GM12874 (cell line): ENCODE measurements around the gene ENOX2.

Source experiments
- TF ChIP-seq, protein P1 (sequence below): IDR thresholded peaks from 2 replicates; pipeline ENCODE4 v1.5.1; 2011; ENCODE audit warnings: low read depth, mild to moderate bottlenecking, control low read depth, low read length, moderate library complexity; ENCODE audit not compliant: insufficient read depth

ENOX2 gene

DNA sequence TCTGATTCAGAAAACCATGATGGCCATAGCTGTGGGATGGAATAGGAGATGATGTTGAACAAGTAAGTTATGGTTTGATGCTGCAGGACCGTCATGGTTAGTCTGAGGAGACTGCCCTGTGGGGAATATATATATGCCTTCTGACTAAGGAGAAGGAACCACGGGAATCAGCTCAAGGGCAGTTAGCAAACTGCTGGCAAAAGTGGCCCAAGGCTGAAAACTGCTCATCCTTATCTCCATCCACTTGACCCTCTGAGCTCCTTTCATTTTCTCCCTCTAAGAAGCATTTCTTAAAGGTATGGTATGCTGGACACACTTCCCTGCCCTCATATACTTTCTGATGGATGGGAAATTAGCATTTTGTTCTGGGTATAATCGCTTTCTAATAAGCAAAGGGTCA, 161.9 kb downstream of the ENOX2 start:
- TF ChIP-seq, protein P1, sequence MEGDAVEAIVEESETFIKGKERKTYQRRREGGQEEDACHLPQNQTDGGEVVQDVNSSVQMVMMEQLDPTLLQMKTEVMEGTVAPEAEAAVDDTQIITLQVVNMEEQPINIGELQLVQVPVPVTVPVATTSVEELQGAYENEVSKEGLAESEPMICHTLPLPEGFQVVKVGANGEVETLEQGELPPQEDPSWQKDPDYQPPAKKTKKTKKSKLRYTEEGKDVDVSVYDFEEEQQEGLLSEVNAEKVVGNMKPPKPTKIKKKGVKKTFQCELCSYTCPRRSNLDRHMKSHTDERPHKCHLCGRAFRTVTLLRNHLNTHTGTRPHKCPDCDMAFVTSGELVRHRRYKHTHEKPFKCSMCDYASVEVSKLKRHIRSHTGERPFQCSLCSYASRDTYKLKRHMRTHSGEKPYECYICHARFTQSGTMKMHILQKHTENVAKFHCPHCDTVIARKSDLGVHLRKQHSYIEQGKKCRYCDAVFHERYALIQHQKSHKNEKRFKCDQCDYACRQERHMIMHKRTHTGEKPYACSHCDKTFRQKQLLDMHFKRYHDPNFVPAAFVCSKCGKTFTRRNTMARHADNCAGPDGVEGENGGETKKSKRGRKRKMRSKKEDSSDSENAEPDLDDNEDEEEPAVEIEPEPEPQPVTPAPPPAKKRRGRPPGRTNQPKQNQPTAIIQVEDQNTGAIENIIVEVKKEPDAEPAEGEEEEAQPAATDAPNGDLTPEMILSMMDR = no peak

DNA sequence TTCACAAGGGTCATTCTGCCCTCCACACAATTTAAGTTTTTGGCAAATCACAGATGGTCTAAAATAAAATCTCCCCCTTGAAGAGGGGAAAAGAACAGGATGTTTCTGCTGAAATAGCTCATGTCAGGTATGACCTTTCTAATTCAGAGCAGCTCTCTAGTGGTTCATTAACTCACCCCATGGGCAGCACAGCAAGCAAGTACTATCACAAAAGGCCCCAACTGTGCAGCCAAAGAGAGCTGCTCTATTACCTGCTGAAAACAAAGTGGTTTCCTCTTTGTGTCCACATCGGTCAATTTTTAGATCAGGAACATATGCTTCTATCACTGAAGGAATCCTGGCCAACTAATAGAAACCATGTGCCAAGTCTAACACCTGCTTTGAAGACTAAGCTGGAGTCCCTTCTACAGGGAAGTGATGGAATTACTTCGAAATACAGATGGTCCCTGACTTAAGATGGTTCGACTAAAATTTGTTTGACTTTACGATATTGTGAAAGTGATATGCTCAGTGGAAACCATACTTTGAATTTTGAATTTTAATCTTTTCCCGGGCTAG, 164.3 kb downstream of the ENOX2 start:
- TF ChIP-seq, protein P1 = no peak

DNA sequence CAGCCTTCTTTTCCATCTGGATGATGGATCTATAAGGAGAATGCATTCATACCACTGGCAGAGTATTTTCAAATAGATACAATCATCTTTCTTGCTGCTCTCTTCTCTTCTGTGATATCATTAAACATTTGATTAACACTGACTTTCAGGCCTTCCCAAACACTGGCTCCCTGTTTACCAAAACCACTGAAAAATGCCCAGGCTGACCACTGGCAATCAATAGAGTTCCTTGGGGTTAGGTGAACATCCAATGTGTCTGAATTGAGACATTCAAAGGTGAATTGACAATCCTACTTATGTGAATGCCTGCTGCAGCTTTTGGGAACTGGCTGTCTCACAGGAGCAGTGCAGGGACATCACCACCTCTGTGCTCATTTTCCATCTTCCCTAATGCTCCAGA, 168.3 kb downstream of the ENOX2 start:
- TF ChIP-seq, protein P1 = no peak

DNA sequence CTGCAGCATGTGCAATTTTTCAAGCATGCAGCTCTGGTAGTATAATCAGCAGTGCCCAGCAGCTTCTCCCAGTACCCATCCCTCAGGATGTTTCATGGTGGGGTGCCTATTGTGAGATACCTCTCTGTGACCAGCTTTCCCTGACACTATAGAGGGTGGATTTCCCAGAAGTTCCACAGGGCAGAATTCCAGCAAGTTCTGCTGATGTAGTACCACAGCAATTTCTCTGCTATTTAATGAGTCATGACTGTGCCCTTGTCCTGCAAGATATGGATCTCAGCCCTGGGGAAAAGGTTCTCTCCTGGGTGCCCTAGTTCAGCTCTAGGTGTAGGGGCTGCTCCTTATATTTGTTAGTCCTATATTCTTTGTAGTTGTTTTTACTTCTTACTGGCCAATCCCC, 174.8 kb downstream of the ENOX2 start:
- TF ChIP-seq, protein P1 = no peak

DNA sequence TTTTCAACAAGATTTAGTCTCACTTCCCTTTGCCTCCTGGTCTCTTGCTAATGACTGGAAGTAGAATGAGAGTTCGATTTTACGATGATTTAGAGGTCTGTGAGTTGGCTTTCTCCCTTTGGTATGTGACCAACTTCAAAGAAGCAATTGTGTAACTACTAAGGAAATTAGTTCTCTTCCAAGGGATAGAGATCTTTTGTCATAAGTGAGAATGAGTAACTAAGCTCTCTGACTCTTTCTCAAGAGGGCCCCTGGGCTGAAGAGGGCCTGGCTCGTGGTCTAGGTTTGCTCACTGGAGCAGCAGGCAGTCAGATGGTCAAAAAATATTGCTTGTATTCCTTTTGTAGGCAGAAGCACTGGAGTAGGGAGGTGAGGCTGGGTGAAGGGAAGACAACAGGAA, 176.3 kb downstream of the ENOX2 start:
- TF ChIP-seq, protein P1 = no peak

DNA sequence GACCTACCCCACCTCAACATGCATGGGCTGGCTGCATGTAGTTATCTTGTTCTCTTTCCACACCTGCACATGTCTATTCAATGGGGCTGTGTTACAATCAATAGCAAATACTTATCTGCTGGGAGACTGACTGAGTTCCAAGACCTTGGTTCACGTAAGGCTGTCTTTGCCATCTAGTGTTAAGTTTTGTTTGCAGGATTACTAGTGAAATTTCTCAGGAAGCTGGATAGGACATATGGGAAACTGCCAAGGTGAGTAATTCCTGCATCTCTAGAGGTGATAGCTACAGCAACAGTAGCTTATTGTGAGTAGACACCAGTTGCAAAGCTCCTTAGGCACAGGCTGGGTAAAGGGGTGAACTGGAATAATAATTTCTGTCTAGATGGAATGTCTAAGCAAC, 177.5 kb downstream of the ENOX2 start:
- TF ChIP-seq, protein P1 = no peak

DNA sequence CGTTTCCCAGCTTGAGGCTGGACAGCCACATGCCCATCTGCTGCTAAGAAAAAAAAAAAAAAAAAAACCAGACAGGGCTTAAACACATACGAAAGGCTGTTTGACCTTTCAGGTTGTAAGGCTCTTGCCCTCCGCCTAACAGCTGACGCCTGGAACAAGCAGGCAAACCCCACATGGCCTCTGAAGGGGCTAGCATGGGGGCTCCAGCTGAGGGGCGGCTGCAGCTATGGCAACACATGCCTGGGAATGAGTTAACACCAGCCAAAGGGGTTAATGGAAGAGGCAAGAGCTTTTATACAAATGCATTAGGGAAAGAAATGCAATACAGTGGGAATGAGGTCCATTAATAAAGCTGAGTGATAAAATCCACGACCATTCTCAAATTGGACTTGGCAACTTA, 183.6 kb downstream of the ENOX2 start:
- TF ChIP-seq, protein P1 = no peak

DNA sequence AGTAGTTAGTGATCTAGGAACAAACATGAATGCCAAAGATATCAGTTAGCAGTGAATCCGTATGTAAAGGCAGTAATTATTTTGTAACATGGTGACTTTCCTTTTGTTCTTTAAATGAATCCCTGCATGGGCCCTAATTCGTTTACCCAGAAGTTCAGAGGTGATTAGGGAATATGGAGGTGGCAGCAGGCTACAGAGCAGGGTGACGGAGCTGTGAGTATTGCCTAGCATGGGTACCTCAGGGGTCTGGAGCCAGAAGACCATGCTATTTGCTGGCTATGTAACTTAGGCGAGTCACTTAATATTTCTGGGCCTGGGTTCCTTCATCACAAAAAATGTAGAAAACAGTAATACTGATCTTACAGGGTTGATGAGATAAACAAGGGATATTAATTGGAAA, 184.9 kb downstream of the ENOX2 start:
- TF ChIP-seq, protein P1 = no peak
